Keratinocyte (primary cell): ENCODE measurements around the gene MLPH. TPM values are rescaled to one million over a fixed set of nuclear protein-coding genes. Genes with fewer than 3 reads are reported as not detected.

Experiments
- DNase-seq: peaks from one replicate; pipeline ENCODE4 v3.0.0-alpha.2; 2011; ENCODE audit warnings: low read depth, missing footprints, low spot score
- FAIRE-seq: peaks from 2 replicates; lab custom pipeline; 2011; peaks lifted over from hg19 to GRCh38; lab: Jason Lieb, UNC
- H2AFZ ChIP-seq: 2 replicates; pipeline ENCODE4 v1.6.0; 2012; ENCODE audit warnings: low read length, control low read depth, inconsistent platforms; ENCODE audit not compliant: control insufficient read depth
- H3K27ac ChIP-seq: 2 replicates; pipeline ENCODE4 v1.5.1; 2011; ENCODE audit warnings: low read length; ENCODE audit not compliant: control insufficient read depth, insufficient read depth
- H3K27me3 ChIP-seq: 3 replicates; pipeline ENCODE4 v1.6.0; 2011; ENCODE audit warnings: low read length; ENCODE audit not compliant: control insufficient read depth, insufficient read depth; ENCODE audit errors: extremely low read depth
- H3K36me3 ChIP-seq, 2 experiments: 2 replicates in 1 of 2; 3 replicates in 1 of 2; pipeline ENCODE4 v1.5.1; 2011; ENCODE audit warnings: low read length in 2 of 2, mild to moderate bottlenecking in 1 of 2; ENCODE audit not compliant: control insufficient read depth in 2 of 2, insufficient read depth in 2 of 2; ENCODE audit errors: extremely low read depth in 1 of 2
- H3K4me1 ChIP-seq: 3 replicates; pipeline ENCODE4 v1.5.1; 2011; ENCODE audit warnings: low read length; ENCODE audit not compliant: control insufficient read depth, insufficient read depth; ENCODE audit errors: extremely low read depth
- H3K4me2 ChIP-seq: 3 replicates; pipeline ENCODE4 v1.6.0; 2011; ENCODE audit warnings: low read depth, low read length; ENCODE audit not compliant: control insufficient read depth, insufficient read depth; ENCODE audit errors: extremely low read depth
- H3K4me3 ChIP-seq, 3 experiments: fragments of 200-600 bp in 1 of 3; sonication (generic) in 1 of 3; 2 replicates in 2 of 3; 3 replicates in 1 of 3; pipeline ENCODE4 v1.5.1; 2011 to 2016; ENCODE audit warnings: low read length in 3 of 3, mild to moderate bottlenecking in 3 of 3, control low read depth in 2 of 3, inconsistent platforms in 1 of 3, low read depth in 1 of 3, mixed read lengths in 1 of 3, mixed run types in 1 of 3, moderate library complexity in 1 of 3; ENCODE audit not compliant: control insufficient read depth in 2 of 3, insufficient read depth in 2 of 3; ENCODE audit errors: extremely low read depth in 1 of 3
- H3K79me2 ChIP-seq: 2 replicates; pipeline ENCODE4 v1.6.0; 2012; ENCODE audit warnings: low read length; ENCODE audit not compliant: control insufficient read depth, insufficient read depth
- H3K9ac ChIP-seq: 3 replicates; pipeline ENCODE4 v1.6.0; 2011; ENCODE audit warnings: low read length; ENCODE audit not compliant: control insufficient read depth, insufficient read depth; ENCODE audit errors: extremely low read depth
- H3K9me1 ChIP-seq: 3 replicates; pipeline ENCODE4 v1.6.0; 2011; ENCODE audit warnings: low read length; ENCODE audit not compliant: control insufficient read depth, insufficient read depth; ENCODE audit errors: extremely low read depth
- H3K9me3 ChIP-seq: 2 replicates; pipeline ENCODE4 v1.5.1; 2012; ENCODE audit warnings: low read depth, low read length; ENCODE audit not compliant: control insufficient read depth
- H4K20me1 ChIP-seq: 3 replicates; pipeline ENCODE4 v1.6.0; 2011; ENCODE audit warnings: low read length; ENCODE audit not compliant: control insufficient read depth, insufficient read depth; ENCODE audit errors: extremely low read depth
- CTCF ChIP-seq, 3 experiments: IDR thresholded peaks in 1 of 3; conservative IDR thresholded peaks in 1 of 3; optimal IDR thresholded peaks in 1 of 3; 2 replicates in 2 of 3; 3 replicates in 1 of 3; pipeline versions ENCODE3 to v1.5.1; 2011; ENCODE audit warnings: low read length in 3 of 3, mild to moderate bottlenecking in 3 of 3, moderate library complexity in 2 of 3, control low read depth in 1 of 3, inconsistent platforms in 1 of 3; ENCODE audit not compliant: insufficient read depth in 2 of 3; ENCODE audit errors: extremely low read depth in 1 of 3
- EZH2 ChIP-seq: IDR thresholded peaks from one replicate; pipeline ENCODE4 v1.6.1; 2012; ENCODE audit warnings: inconsistent platforms, mild to moderate bottlenecking, low read length, moderate library complexity
- dilution Hi-C: fragments of 300-500 bp; cut with MboI; formaldehyde crosslinking; loops from one replicate; pipeline ENCODE4 v1.7.0; 2020; ENCODE audit warnings: low sequenced_read_pairs; ENCODE audit not compliant: extremely low pct_ligation_motif_present
- polyA plus RNA-seq, 5 experiments: library from polyadenylated mRNA; depleted of rRNA in 3 of 5; stranded (reverse) in 3 of 5; stranded (forward) in 1 of 5; unstranded in 1 of 5; fragments of >200 nt; gene quantifications; 1 replicate in 1 of 5; 2 replicates in 3 of 5; 3 replicates in 1 of 5; pipeline versions ENCODE4 v1.2.1 to v1.2.3, GENCODE V29; 2011 to 2012; ENCODE audit warnings: missing spikeins in 2 of 5, low read depth in 1 of 5, low replicate concordance in 1 of 5

Gene MLPH
- polyA plus RNA-seq, 1 donor (not counting 4 experiments of a cell fraction or from before 2014, with no cell fraction given) = 0.67 TPM

- Histone ChIP-seq H3K9ac (no peak overlapping the region), H3K36me3 (no peaks in the 10 kb centered on the region), H3K9me1 (no peaks in the 10 kb centered on the region), H3K27me3 (no peaks in the 10 kb centered on the region), H3K79me2 (no peaks in the 10 kb centered on the region), H3K27ac (no peak overlapping the region), H3K4me1 (peaks cover 12% of the 10 kb centered on the region), H3K4me3 (no peak overlapping the region), H2AFZ (no peak overlapping the region), H4K20me1 (no peaks in the 10 kb centered on the region), H3K4me2 (no peak overlapping the region), H3K9me3 (no peaks in the 10 kb centered on the region)
- FAIRE-seq = no peak
- no peak for TF ChIP-seq EZH2
- TF ChIP-seq CTCF (optimal IDR thresholded peaks at IDR 0.05 in 1 of 3, IDR thresholded peaks at IDR 0.05 in 1 of 3, conservative IDR thresholded peaks at IDR 0.05 in 1 of 3; ENCODE audit: extremely low read depth in 1 of 3, insufficient read depth in 2 of 3, low read length in 3 of 3) = no peak
- no peak for DNase-seq
- dilution Hi-C loops = no loop called here
Measured at GRCh38 chr2:237577956-237578870, 91.2 kb downstream of the MLPH start.

- Histone ChIP-seq H3K9me3 (no peaks in the 10 kb centered on the region), H3K36me3 (no peaks in the 10 kb centered on the region), H3K79me2 (no peaks in the 10 kb centered on the region), H3K27me3 (no peaks in the 10 kb centered on the region), H3K27ac (no peak overlapping the region), H3K4me1 (no peaks in the 10 kb centered on the region), H2AFZ (no peak overlapping the region), H3K9ac (no peak overlapping the region), H3K9me1 (no peaks in the 10 kb centered on the region), H3K4me3 (no peak overlapping the region), H4K20me1 (no peaks in the 10 kb centered on the region), H3K4me2 (no peak overlapping the region)
- TF ChIP-seq CTCF (optimal IDR thresholded peaks at IDR 0.05 in 1 of 3, IDR thresholded peaks at IDR 0.05 in 1 of 3, conservative IDR thresholded peaks at IDR 0.05 in 1 of 3; ENCODE audit: extremely low read depth in 1 of 3, insufficient read depth in 2 of 3, low read length in 3 of 3) (no peak), EZH2 (no peak)
- FAIRE-seq (no peak), DNase-seq (no peak)
- dilution Hi-C loops = no loop called here
Measured at GRCh38 chr2:237581326-237581725, 94.3 kb downstream of the MLPH start.
